BE2C (cell line): ENCODE results near the gene FAM43A.
A peak's percentile ranks its signal among the peaks of the same experiment; 100 is the strongest.

Experiments used
- DNase-seq: peaks from one replicate; pipeline ENCODE4 v3.0.0-alpha.2; 2020
- H3K27me3 ChIP-seq: fragments of 250-450 bp; sonication (Bioruptor Pico); 2 replicates; pipeline ENCODE4 v1.5.1; 2020; ENCODE audit warnings: mild to moderate bottlenecking
- H3K36me3 ChIP-seq: fragments of 250-450 bp; sonication (Bioruptor Pico); 2 replicates; pipeline ENCODE4 v1.5.1; 2020; ENCODE audit warnings: mild to moderate bottlenecking
- H3K4me1 ChIP-seq: fragments of 250-450 bp; sonication (Bioruptor Pico); 2 replicates; pipeline ENCODE4 v1.5.1; 2020
- H3K4me3 ChIP-seq: 2 replicates; pipeline ENCODE4 v1.5.1; 2011; ENCODE audit warnings: low read depth, low read length
- H3K9me3 ChIP-seq: fragments of 250-450 bp; sonication (Bioruptor Pico); 2 replicates; pipeline ENCODE4 v1.5.1; 2020
- CTCF ChIP-seq: IDR thresholded peaks from 2 replicates; pipeline ENCODE4 v1.5.1; 2012; ENCODE audit warnings: mild to moderate bottlenecking, low read depth, low read length

Gene FAM43A

GRCh38 chr3:194661374-194661773 lies 24.3 kb upstream of the FAM43A start:
- no peaks in the 10 kb centered on the region for H3K27me3 ChIP-seq
- no peaks in the 10 kb centered on the region for H3K9me3 ChIP-seq
- no peak for DNase-seq
- no peaks in the 10 kb centered on the region; the same call in 1 of the 2 replicates for H3K4me1 ChIP-seq
- no peak overlapping the region for H3K4me3 ChIP-seq
- no peak for TF ChIP-seq CTCF
- peaks cover 81% of the 10 kb centered on the region for H3K36me3 ChIP-seq

GRCh38 chr3:194661946-194662345 lies 23.7 kb upstream of the FAM43A start:
- H3K4me1 ChIP-seq: no peaks in the 10 kb centered on the region; the same call in 1 of the 2 replicates
- no peak for DNase-seq
- H3K27me3 ChIP-seq: no peaks in the 10 kb centered on the region
- no peak for TF ChIP-seq CTCF
- H3K9me3 ChIP-seq: no peaks in the 10 kb centered on the region
- H3K36me3 ChIP-seq: peaks cover 82% of the 10 kb centered on the region
- H3K4me3 ChIP-seq: no peak overlapping the region

- Histone ChIP-seq H3K4me1 (no peaks in the 10 kb centered on the region; the same call in 1 of the 2 replicates), H3K4me3 (no peak overlapping the region), H3K27me3 (no peaks in the 10 kb centered on the region), H3K36me3 (peaks cover 75% of the 10 kb centered on the region), H3K9me3 (no peaks in the 10 kb centered on the region)
- TF ChIP-seq CTCF: no peak
- no peak for DNase-seq
Measured at GRCh38 chr3:194664857-194665256, 20.8 kb upstream of the FAM43A start.

- TF ChIP-seq CTCF: no peak
- DNase-seq: no peak
- no peaks in the 10 kb centered on the region for H3K27me3 ChIP-seq
- no peaks in the 10 kb centered on the region for H3K9me3 ChIP-seq
- H3K4me1 ChIP-seq: 0 out of 2 replicates have a peak, but pooled peaks cover 4% of the 10 kb centered on the region
- H3K36me3 ChIP-seq: peaks cover 55% of the 10 kb centered on the region
- no peak overlapping the region for H3K4me3 ChIP-seq
Measured at GRCh38 chr3:194667363-194667762, 18.3 kb upstream of the FAM43A start.

- peak; percentile 74 for TF ChIP-seq CTCF
Measured at GRCh38 chr3:194671511-194671899, 14.2 kb upstream of the FAM43A start.

GRCh38 chr3:194671900-194672808 lies 13.5 kb upstream of the FAM43A start, which contains the start of gene LSG1:
Gene LSG1 (minus strand): TSS chr3:194672191. CDS start chr3:194672162, 29 bp downstream.
- DNase-seq: peak; percentile 92
- no peaks in the 10 kb centered on the region for H3K9me3 ChIP-seq
- H3K27me3 ChIP-seq: no peaks in the 10 kb centered on the region
- H3K4me3 ChIP-seq: peak within 1 kb of the TSS; percentile 93
- H3K4me1 ChIP-seq: 0 out of 2 replicates have a peak, but pooled peaks cover 4% of the 10 kb centered on the region
- TF ChIP-seq CTCF: no peak
- H3K36me3 ChIP-seq: peaks cover 24% of the 10 kb centered on the region

More at GRCh38 chr3:194671511-194671899, 14.2 kb upstream of the FAM43A start:
- H3K36me3 ChIP-seq: peaks cover 27% of the 10 kb centered on the region
- DNase-seq: peak; percentile 37
- no peaks in the 10 kb centered on the region for H3K27me3 ChIP-seq
- 0 out of 2 replicates have a peak, but pooled peaks cover 4% of the 10 kb centered on the region for H3K4me1 ChIP-seq
- peak overlapping the region; percentile 93 for H3K4me3 ChIP-seq
- H3K9me3 ChIP-seq: no peaks in the 10 kb centered on the region
